SK-N-SH treated with all-trans-retinoic acid at 6 μM for 48 hours (cell line): ENCODE measurements around the gene RALA.

Experiments
- ARNTL ChIP-seq: fragments of 450-650 bp; formaldehyde crosslinking; IDR thresholded peaks from 2 replicates; pipeline ENCODE4 v1.5.0; 2020; ENCODE audit warnings: low read depth, mild to moderate bottlenecking, moderate library complexity, borderline replicate concordance
- CSDC2 ChIP-seq: fragments of 250-450 bp; sonication (Bioruptor Pico); IDR thresholded peaks from 2 replicates; pipeline ENCODE4 v1.5.0; 2020; ENCODE audit warnings: mild to moderate bottlenecking, moderate library complexity
- CSRNP3 ChIP-seq: fragments of 250-450 bp; sonication (Bioruptor Pico); IDR thresholded peaks from 2 replicates; pipeline ENCODE4 v1.5.1; 2021; ENCODE audit warnings: mild to moderate bottlenecking, moderate library complexity
- ISL1 ChIP-seq: fragments of 250-450 bp; sonication (Bioruptor Pico); IDR thresholded peaks from 2 replicates; pipeline ENCODE4 v2.1.2; 2022; ENCODE audit warnings: mild to moderate bottlenecking, moderate library complexity
- PATZ1 ChIP-seq: fragments of 250-450 bp; sonication (Bioruptor Pico); IDR thresholded peaks from 2 replicates; pipeline ENCODE4 v1.8.0; 2020; ENCODE audit warnings: mild to moderate bottlenecking, moderate library complexity, borderline replicate concordance
- POU6F1 ChIP-seq: fragments of 250-450 bp; sonication (Bioruptor Pico); IDR thresholded peaks from 2 replicates; pipeline ENCODE4 v1.8.0; 2021; ENCODE audit warnings: low read depth, mild to moderate bottlenecking, moderate library complexity, borderline replicate concordance
- ZC3H10 ChIP-seq: fragments of 250-450 bp; sonication (Bioruptor Pico); IDR thresholded peaks from 2 replicates; pipeline ENCODE4 v1.5.1; 2021; ENCODE audit warnings: mild to moderate bottlenecking, moderate library complexity
- ZFP3 ChIP-seq: fragments of 250-450 bp; sonication (Bioruptor Pico); IDR thresholded peaks from 2 replicates; pipeline ENCODE4 v1.5.0; 2020; ENCODE audit warnings: mild to moderate bottlenecking, moderate library complexity
- ZFP30 ChIP-seq: fragments of 450-650 bp; formaldehyde crosslinking; IDR thresholded peaks from 2 replicates; pipeline ENCODE4 v1.5.0; 2022; ENCODE audit warnings: mild to moderate bottlenecking, moderate library complexity
- ZNF565 ChIP-seq: fragments of 450-650 bp; formaldehyde crosslinking; conservative IDR thresholded peaks from 2 replicates; pipeline ENCODE4 v1.5.0; 2020; ENCODE audit warnings: low read depth, mild to moderate bottlenecking, moderate library complexity
- ZNF70 ChIP-seq: fragments of 450-650 bp; formaldehyde crosslinking; IDR thresholded peaks from 2 replicates; pipeline ENCODE4 v1.5.0; 2020; ENCODE audit warnings: mild to moderate bottlenecking, moderate library complexity
- ZNF8 ChIP-seq: fragments of 450-650 bp; formaldehyde crosslinking; IDR thresholded peaks from 2 replicates; pipeline ENCODE4 v1.5.0; 2020; ENCODE audit warnings: mild to moderate bottlenecking, moderate library complexity

GRCh38 chr7:39744620-39745019 is 121.2 kb downstream of the RALA start:
- TF ChIP-seq ZNF70 (CRISPR knock-in tag): no peak
- no peak for TF ChIP-seq CSDC2 (CRISPR knock-in tag)
- no peak for TF ChIP-seq POU6F1
- no peak for TF ChIP-seq PATZ1
- TF ChIP-seq ZC3H10: no peak
- TF ChIP-seq ZFP3 (CRISPR knock-in tag): no peak
- no peak for TF ChIP-seq ARNTL (CRISPR knock-in tag)
- TF ChIP-seq ZFP30 (CRISPR knock-in tag): no peak
- TF ChIP-seq ISL1 (CRISPR knock-in tag): no peak
- TF ChIP-seq ZNF565 (CRISPR knock-in tag): no peak
- no peak for TF ChIP-seq CSRNP3
- no peak for TF ChIP-seq ZNF8 (CRISPR knock-in tag)
